Neural cell (in vitro differentiated cells): ENCODE results near the gene PISD. TPM values are rescaled to one million over a fixed set of nuclear protein-coding genes. Genes with fewer than 3 reads are reported as not detected.

Experiments used
- H2AFZ ChIP-seq: fragments of 200-600, 300-800 bp; sonication (generic), shearing (Covaris generic); 2 replicates; pipeline ENCODE4 v1.6.0; 2014; ENCODE audit warnings: low read depth, mild to moderate bottlenecking, antibody characterized with exemption, low read length, moderate library complexity
- H3F3A ChIP-seq: fragments of 200-600 bp; shearing (Covaris generic); 2 replicates; pipeline ENCODE4 v1.6.1; 2016; ENCODE audit warnings: mild to moderate bottlenecking, moderate library complexity, mixed read lengths, antibody characterized with exemption, low read length; ENCODE audit not compliant: insufficient read depth, poor library complexity, severe bottlenecking
- H3K27ac ChIP-seq: fragments of 200-600, 300-800 bp; sonication (generic), shearing (Covaris generic); 2 replicates; pipeline ENCODE4 v1.5.1; 2014; ENCODE audit warnings: mild to moderate bottlenecking, low read length, moderate library complexity
- H3K27me3 ChIP-seq: fragments of 300-800, 200-600 bp; sonication (generic), shearing (Covaris generic); 2 replicates; pipeline ENCODE4 v1.6.0; 2014; ENCODE audit warnings: mild to moderate bottlenecking, low read depth, low read length, moderate library complexity; ENCODE audit not compliant: insufficient read depth
- H3K36me3 ChIP-seq: fragments of 300-800, 200-600 bp; sonication (generic), shearing (Covaris generic); 2 replicates; pipeline ENCODE4 v1.5.1; 2014; ENCODE audit warnings: mild to moderate bottlenecking, antibody characterized with exemption, low read length, moderate library complexity; ENCODE audit not compliant: insufficient read depth
- H3K4me2 ChIP-seq: fragments of 300-800, 200-600 bp; sonication (generic), shearing (Covaris generic); 2 replicates; pipeline ENCODE4 v1.6.0; 2014; ENCODE audit warnings: mild to moderate bottlenecking, low read length
- H3K4me3 ChIP-seq: fragments of 300-800, 200-600 bp; sonication (generic), shearing (Covaris generic); 2 replicates; pipeline ENCODE4 v1.5.1; 2014; ENCODE audit warnings: mild to moderate bottlenecking, low read length, moderate library complexity
- H3K79me2 ChIP-seq: fragments of 200-600 bp; shearing (Covaris generic); replicated peaks from 2 replicates; pipeline ENCODE4 v1.6.0; 2014; ENCODE audit warnings: mild to moderate bottlenecking, low read length, moderate library complexity; ENCODE audit not compliant: insufficient read depth
- H3K9ac ChIP-seq: fragments of 300-800, 200-600 bp; sonication (generic), shearing (Covaris generic); 2 replicates; pipeline ENCODE4 v1.6.1; 2016; ENCODE audit warnings: mild to moderate bottlenecking, low read length, mixed read lengths
- H3K9me2 ChIP-seq: fragments of 200-600 bp; shearing (Covaris generic); 2 replicates; pipeline ENCODE4 v1.6.1; 2016; ENCODE audit warnings: mild to moderate bottlenecking, low read length, mixed read lengths; ENCODE audit not compliant: insufficient read depth
- H3K9me3 ChIP-seq: fragments of 200-600, 300-800 bp; sonication (generic), shearing (Covaris generic); 2 replicates; pipeline ENCODE4 v1.6.1; 2016; ENCODE audit warnings: mild to moderate bottlenecking, mixed run types, low read length, moderate library complexity, mixed read lengths
- H4K20me1 ChIP-seq: fragments of 200-600 bp; shearing (Covaris generic); 2 replicates; pipeline ENCODE4 v1.6.1; 2016; ENCODE audit warnings: mild to moderate bottlenecking, mixed run types; ENCODE audit not compliant: insufficient read depth
- CTCF ChIP-seq: fragments of 450-650 bp; IDR thresholded peaks from 2 replicates; pipeline ENCODE4 v1.5.1; 2014; ENCODE audit warnings: antibody characterized with exemption, mild to moderate bottlenecking, moderate library complexity; ENCODE audit not compliant: poor library complexity, severe bottlenecking
- EP300 ChIP-seq: fragments of 450-650 bp; conservative IDR thresholded peaks from 2 replicates; pipeline ENCODE4 v1.6.1; 2014; ENCODE audit warnings: antibody characterized with exemption, mild to moderate bottlenecking, moderate library complexity; ENCODE audit not compliant: poor library complexity, severe bottlenecking
- EZH2 ChIP-seq: fragments of 200-600, 300-800 bp; shearing (Covaris generic), sonication (generic); IDR thresholded peaks from 2 replicates; pipeline ENCODE4 v1.6.1; 2014; ENCODE audit warnings: antibody characterized with exemption, low read length, borderline replicate concordance, mild to moderate bottlenecking; ENCODE audit not compliant: insufficient read depth, poor library complexity, severe bottlenecking
- MXI1 ChIP-seq: fragments of 450-650 bp; conservative IDR thresholded peaks from 2 replicates; pipeline ENCODE4 v1.6.1; 2014; ENCODE audit warnings: antibody characterized with exemption, mild to moderate bottlenecking; ENCODE audit not compliant: poor library complexity, severe bottlenecking
- POLR2AphosphoS5 ChIP-seq: IDR thresholded peaks from 2 replicates; pipeline ENCODE4 v1.6.1; 2012
- RAD21 ChIP-seq: fragments of 450-650 bp; conservative IDR thresholded peaks from 2 replicates; pipeline ENCODE4 v1.6.1; 2014; ENCODE audit warnings: antibody characterized with exemption, mild to moderate bottlenecking, moderate library complexity
- SMC3 ChIP-seq: fragments of 450-650 bp; conservative IDR thresholded peaks from 2 replicates; pipeline ENCODE4 v1.6.1; 2014; ENCODE audit warnings: antibody characterized with exemption, mild to moderate bottlenecking, moderate library complexity; ENCODE audit not compliant: poor library complexity
- TAF1 ChIP-seq: IDR thresholded peaks from 2 replicates; pipeline ENCODE4 v1.6.1; 2012; ENCODE audit warnings: low read depth
- polyA plus RNA-seq: library from polyadenylated mRNA; depleted of rRNA; stranded (reverse); fragments of >200 nt; gene quantifications from 2 replicates; pipeline ENCODE4 v1.2.3, GENCODE V29; 2014
- TF ChIP-seq, protein P1 (sequence below): IDR thresholded peaks from 2 replicates; pipeline ENCODE4 v1.6.1; 2012; ENCODE audit warnings: borderline replicate concordance

PISD gene
- polyA plus RNA-seq, 1 donor from 2014 or later: 50.9 TPM

DNA sequence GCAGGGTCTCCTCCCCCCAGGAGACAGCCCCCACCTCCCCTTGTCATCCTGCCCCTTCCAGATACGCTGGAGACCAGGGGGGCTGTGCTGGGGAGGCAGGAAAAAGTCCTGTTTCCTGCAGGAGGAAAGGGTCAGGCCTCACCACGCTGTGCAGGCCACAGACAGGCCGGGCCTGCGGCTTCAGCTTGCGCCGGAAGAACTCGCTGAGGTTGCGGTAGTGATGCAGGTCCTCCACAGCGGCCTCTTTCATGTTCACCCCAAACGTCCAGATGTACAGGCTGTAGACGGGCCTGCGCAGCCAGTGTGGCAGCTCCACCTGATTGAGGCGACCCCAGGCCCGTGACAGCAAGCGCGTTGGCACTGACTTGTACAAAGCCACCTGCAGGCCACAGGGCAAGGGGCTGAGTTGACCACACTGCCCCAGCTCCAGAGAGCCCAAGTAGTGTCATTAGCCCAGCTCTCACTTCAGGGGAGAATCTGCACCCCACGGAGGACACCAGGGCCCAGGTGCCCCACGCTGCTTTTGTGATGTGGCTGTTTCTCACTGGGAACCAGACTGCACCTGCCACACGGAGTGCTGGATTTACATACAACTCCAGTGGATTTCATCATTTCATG lies 40.4 kb downstream of the PISD start:
- Histone ChIP-seq H3K9me3 (no peaks in the 10 kb centered on the region), H3K9ac (no peak overlapping the region), H3K27me3 (no peaks in the 10 kb centered on the region), H3K4me2 (no peak overlapping the region), H3K36me3 (peaks cover 5% of the 10 kb centered on the region), H3K27ac (no peak overlapping the region), H3K79me2 (no peaks in the 10 kb centered on the region), H3K9me2 (no peaks in the 10 kb centered on the region), H4K20me1 (no peaks in the 10 kb centered on the region), H2AFZ (no peak overlapping the region), H3K4me3 (no peak overlapping the region), H3F3A (no peaks in the 10 kb centered on the region)
- TF ChIP-seq SMC3 (no peak), EP300 (no peak), POLR2AphosphoS5 (no peak), EZH2 (no peak), CTCF (no peak), MXI1 (no peak), TAF1 (no peak), RAD21 (no peak)
- TF ChIP-seq, protein P1, sequence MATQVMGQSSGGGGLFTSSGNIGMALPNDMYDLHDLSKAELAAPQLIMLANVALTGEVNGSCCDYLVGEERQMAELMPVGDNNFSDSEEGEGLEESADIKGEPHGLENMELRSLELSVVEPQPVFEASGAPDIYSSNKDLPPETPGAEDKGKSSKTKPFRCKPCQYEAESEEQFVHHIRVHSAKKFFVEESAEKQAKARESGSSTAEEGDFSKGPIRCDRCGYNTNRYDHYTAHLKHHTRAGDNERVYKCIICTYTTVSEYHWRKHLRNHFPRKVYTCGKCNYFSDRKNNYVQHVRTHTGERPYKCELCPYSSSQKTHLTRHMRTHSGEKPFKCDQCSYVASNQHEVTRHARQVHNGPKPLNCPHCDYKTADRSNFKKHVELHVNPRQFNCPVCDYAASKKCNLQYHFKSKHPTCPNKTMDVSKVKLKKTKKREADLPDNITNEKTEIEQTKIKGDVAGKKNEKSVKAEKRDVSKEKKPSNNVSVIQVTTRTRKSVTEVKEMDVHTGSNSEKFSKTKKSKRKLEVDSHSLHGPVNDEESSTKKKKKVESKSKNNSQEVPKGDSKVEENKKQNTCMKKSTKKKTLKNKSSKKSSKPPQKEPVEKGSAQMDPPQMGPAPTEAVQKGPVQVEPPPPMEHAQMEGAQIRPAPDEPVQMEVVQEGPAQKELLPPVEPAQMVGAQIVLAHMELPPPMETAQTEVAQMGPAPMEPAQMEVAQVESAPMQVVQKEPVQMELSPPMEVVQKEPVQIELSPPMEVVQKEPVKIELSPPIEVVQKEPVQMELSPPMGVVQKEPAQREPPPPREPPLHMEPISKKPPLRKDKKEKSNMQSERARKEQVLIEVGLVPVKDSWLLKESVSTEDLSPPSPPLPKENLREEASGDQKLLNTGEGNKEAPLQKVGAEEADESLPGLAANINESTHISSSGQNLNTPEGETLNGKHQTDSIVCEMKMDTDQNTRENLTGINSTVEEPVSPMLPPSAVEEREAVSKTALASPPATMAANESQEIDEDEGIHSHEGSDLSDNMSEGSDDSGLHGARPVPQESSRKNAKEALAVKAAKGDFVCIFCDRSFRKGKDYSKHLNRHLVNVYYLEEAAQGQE: no peak

- no peaks in the 10 kb centered on the region for H3K9me3 ChIP-seq
- H2AFZ ChIP-seq: no peak overlapping the region
- no peaks in the 10 kb centered on the region for H3K9me2 ChIP-seq
- no peak overlapping the region for H3K27ac ChIP-seq
- H3K36me3 ChIP-seq: peaks cover 5% of the 10 kb centered on the region
- no peaks in the 10 kb centered on the region for H3K79me2 ChIP-seq
- no peaks in the 10 kb centered on the region for H3K27me3 ChIP-seq
- no peak overlapping the region for H3K4me3 ChIP-seq
- H3K9ac ChIP-seq: no peak overlapping the region
- H4K20me1 ChIP-seq: no peaks in the 10 kb centered on the region
- no peak overlapping the region for H3K4me2 ChIP-seq
- H3F3A ChIP-seq: no peaks in the 10 kb centered on the region
- TF ChIP-seq, protein P1: no peak
Measured at GRCh38 chr22:31620756-31621480, 41.1 kb downstream of the PISD start.
